ENCODE data around the gene ADCK2.

DNA sequence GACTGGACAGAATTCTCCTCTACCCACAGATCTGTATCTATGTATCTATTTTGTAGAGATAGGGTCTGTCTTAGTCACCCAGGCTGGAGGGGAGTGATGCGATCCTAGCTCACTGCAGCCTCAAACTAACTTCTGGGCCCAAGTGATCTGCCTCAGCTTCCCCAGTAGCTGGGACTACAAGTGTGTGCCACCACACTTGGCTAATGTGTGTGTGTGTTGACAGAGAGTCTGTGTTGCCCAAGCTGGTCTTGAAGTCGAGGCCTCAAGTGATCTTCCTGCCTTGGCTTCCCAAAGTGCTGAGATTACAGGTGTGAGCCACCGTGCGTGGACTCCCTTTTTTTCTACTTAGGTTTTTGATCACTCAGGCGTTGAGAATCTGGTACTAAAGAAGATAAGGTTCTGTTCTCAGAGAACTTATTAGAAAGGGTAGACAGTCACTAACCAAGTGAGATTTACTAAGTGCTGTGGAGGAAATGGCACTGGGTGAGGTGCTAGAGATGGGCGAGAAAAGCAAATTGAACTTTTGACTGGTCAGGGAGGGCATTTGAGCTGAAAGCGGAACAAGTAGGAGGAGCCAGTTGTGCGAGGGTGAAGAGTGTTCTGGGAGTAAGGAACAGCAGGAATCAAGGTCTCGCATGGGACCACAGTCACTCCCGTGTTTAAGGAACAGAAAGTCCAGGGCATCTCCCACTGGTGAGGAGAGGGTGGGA lies 41.7 kb downstream of the ADCK2 start:
- TF ChIP-seq, protein P1, sequence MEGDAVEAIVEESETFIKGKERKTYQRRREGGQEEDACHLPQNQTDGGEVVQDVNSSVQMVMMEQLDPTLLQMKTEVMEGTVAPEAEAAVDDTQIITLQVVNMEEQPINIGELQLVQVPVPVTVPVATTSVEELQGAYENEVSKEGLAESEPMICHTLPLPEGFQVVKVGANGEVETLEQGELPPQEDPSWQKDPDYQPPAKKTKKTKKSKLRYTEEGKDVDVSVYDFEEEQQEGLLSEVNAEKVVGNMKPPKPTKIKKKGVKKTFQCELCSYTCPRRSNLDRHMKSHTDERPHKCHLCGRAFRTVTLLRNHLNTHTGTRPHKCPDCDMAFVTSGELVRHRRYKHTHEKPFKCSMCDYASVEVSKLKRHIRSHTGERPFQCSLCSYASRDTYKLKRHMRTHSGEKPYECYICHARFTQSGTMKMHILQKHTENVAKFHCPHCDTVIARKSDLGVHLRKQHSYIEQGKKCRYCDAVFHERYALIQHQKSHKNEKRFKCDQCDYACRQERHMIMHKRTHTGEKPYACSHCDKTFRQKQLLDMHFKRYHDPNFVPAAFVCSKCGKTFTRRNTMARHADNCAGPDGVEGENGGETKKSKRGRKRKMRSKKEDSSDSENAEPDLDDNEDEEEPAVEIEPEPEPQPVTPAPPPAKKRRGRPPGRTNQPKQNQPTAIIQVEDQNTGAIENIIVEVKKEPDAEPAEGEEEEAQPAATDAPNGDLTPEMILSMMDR (IDR thresholded peaks at IDR 0.05) = no peak
- TF ChIP-seq POLR2AphosphoS5 (IDR thresholded peaks at IDR 0.05; ENCODE audit: low read depth, low read length) (no peak), GATA2 (CRISPR knock-in tag; IDR thresholded peaks at IDR 0.05) (no peak), EP300 (IDR thresholded peaks at IDR 0.05; ENCODE audit: borderline replicate concordance in 1 of 2, low read depth in 1 of 2, low read length in 1 of 2) (no peak), EZH2phosphoT487 (IDR thresholded peaks at IDR 0.05; ENCODE audit: borderline replicate concordance, low read depth) (no peak), SMC3 (IDR thresholded peaks at IDR 0.05; ENCODE audit: low read depth, low read length) (no peak), ZBTB33 (IDR thresholded peaks at IDR 0.05; ENCODE audit: borderline replicate concordance, low read depth) (no peak), TAF1 (IDR thresholded peaks at IDR 0.05; ENCODE audit: borderline replicate concordance, low read depth, low read length) (no peak)

Data from SK-N-SH (cell line).